Jurkat, Clone E6-1 (cell line): ENCODE data around the gene NACAD.

Source experiments
- DNase-seq: peaks from one replicate; pipeline ENCODE4 v3.0.0-alpha.2; 2011; ENCODE audit warnings: low read depth, low spot score
- H3K4me3 ChIP-seq: 2 replicates; pipeline ENCODE4 v1.5.1; 2011; ENCODE audit warnings: mild to moderate bottlenecking, low read length, control low read depth, moderate library complexity

NACAD gene

DNA sequence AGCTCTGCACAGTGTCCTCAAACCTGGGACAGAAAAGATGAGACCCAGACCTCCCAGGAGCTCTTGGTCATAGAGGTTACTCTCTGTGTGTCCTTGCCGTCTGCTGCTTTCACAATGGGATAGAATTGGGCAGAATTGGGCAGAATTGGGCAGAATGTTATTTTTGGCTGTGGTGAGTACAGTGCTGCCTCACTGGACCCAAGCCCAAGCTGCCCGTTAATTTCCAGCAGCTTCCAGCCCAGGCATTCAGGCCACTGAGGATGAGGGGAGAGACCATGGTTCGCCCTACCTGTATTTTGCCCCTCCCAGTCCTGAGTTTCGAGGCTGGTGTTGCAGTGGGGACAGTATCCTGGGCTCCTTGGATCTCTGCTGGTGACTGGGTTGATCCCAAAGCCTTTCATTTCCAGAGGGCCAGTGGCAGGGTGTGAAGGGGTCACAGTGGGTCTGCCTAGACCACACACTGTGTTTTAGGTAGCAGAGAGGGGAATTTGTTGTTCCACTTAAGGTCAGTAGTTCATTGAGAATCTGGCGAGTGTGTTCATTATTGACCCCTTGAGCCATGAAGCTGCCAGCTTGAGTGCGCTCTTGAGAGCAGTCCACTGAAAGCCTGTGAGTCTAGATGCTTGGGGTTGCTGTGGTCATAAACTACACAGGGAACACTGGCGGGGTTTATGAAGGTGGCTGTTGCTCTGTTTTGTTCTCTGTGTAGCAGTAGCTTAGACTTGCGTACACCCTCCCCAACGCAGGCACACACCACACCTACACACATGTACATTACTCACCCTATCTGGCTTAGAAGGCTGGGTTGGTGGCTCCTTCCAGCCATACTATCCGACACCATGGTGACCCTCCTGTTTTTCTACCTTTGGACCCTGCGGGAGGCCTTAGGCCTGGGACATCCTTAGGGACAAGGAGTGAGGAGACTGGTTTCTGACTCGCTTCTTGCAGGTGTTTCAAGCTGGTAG, 23.5 kb downstream of the NACAD start:
- no peak for DNase-seq
- H3K4me3 ChIP-seq = no peak overlapping the region

- no peak for DNase-seq
- H3K4me3 ChIP-seq = no peak overlapping the region
Measured at GRCh38 chr7:45064047-45064725, 24.6 kb downstream of the NACAD start.

DNA sequence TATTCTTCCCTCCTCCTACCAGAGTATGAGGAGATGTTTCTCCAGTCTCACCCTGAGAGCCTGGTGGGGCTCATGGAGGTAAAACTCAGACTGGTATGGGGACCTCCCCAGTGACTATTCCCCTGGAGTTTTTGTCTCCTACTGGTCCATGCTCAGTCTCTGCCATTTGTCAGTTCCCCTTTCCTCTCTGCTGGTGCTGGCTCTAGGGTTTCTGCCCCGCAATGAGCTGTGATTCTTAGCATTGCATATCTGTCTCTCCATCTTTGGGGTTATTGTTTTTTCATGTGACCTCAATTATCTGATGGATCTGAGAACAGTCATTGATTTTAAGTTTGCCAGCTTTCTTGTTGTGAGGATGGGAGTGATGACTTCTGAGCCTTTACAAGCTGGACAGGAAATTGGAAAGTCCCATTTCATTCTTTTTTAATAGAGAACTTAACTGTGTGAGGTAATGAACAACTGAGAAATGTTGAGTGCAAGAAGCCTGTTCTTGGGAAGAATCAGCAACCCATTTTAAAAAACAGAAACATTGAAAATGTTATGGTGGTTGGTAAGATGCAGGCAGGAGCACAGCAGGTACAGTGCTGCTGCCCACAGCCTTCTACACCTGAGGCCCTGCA, 26.9 kb downstream of the NACAD start:
- DNase-seq = no peak
- no peak overlapping the region for H3K4me3 ChIP-seq

- no peak for DNase-seq
- no peak overlapping the region for H3K4me3 ChIP-seq
Measured at GRCh38 chr7:45061352-45061751, 27.4 kb downstream of the NACAD start.

DNA sequence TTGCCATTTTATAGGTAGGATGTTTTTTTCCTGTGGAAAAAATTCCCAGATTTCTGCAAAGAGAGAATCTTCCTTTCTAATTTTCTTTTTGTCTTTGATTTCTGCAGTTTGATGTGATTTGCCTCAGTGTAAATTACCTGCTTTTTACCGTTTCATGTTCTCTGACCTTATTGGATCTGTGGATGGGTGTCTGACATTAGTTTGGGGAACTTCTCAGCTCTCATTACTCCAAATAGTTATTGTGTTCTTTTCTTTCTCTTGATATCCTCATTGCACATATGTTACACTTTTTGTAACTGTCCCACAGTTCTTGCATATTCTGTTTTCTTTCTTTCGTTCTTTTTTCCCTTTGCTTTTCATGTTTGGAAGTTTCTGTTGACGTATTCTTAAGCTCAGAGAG, 28.5 kb downstream of the NACAD start:
- H3K4me3 ChIP-seq = no peak overlapping the region
- DNase-seq = no peak

- no peak overlapping the region for H3K4me3 ChIP-seq
Measured at GRCh38 chr7:45057878-45058277, 30.9 kb downstream of the NACAD start.

DNA sequence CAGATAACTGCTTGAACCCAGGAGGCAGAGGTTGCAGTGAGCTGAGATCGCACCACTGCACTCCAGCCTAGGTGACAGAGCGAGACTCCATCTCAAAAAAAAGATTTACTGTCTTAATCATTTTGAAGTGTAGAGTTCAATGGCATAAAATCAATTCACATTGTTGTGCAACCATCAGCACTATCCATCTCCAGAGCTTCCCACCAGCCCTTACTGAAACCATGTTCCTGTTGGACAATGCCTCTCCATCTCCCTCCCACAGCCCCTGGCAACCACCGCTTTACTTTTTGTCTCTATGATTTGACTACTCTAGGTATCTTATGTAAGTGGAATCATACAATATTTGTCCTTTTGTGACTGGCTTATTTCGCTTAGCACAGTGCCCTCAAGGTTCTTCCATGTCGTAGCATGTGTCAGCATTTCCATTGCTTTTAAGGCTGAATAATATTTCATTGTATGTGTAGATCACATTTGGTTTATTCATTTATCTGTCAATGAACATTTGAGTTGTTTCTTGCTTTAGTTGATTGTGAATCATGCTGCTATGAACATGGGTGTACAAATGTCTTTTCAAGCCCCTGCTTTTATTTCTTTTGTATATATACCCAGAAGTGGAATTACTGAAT, 33.1 kb downstream of the NACAD start:
- no peak overlapping the region for H3K4me3 ChIP-seq
- no peak for DNase-seq

More at GRCh38 chr7:45057878-45058277, 30.9 kb downstream of the NACAD start:
- no peak for DNase-seq

DNA sequence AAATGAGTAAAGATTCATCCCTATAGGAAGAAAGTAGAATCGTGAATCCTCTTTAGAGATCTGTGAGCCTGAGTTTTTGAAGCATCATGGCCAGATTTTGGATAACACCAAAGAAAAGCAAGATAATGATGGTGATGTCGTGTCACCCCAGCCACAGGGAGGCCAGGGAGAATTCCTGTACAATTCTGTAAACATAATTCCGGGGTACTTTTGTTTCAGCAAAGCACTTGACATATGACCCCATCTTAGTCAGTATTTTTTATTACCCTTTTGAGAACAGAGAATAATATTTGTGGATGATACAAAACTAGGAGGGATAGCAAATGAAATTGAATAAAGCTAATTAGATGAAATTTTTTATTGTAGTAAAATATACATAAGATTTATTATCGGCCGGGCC, 33.8 kb downstream of the NACAD start:
- H3K4me3 ChIP-seq = no peak overlapping the region

GRCh38 chr7:45054442-45054841, 34.3 kb downstream of the NACAD start:
- H3K4me3 ChIP-seq = no peak overlapping the region

More for the DNA sequence above, 33.8 kb downstream of the NACAD start:
- DNase-seq = no peak

GRCh38 chr7:45053941-45054340, 34.8 kb downstream of the NACAD start:
- H3K4me3 ChIP-seq = no peak overlapping the region
- DNase-seq = no peak

More at GRCh38 chr7:45054442-45054841, 34.3 kb downstream of the NACAD start:
- DNase-seq = no peak

GRCh38 chr7:45053401-45053800, 35.4 kb downstream of the NACAD start:
- DNase-seq = no peak
- no peak overlapping the region for H3K4me3 ChIP-seq

DNA sequence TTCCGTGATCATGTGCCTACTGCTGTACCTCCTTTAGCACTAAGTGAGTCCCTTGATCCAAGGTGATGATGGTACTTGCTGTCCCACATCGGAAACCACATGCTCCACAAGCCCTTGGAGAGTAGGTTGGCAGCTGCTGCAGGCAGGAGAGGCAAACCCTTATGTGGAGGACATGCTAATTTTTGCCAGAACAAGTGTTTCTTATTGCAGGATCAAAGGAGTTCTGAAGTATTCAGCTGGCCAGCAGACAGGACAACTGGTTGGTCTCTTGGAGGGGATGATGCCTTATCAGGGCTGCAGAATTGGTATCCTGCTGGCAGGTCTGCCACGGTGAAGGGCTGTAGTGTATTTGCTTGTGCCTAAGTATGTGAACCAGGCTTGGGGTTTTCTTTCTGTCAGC, 36.8 kb downstream of the NACAD start:
- no peak for DNase-seq
- H3K4me3 ChIP-seq = no peak overlapping the region

GRCh38 chr7:45050198-45050597, 38.6 kb downstream of the NACAD start:
- no peak overlapping the region for H3K4me3 ChIP-seq
- no peak for DNase-seq

- H3K4me3 ChIP-seq = no peak overlapping the region
Measured at GRCh38 chr7:45048748-45049147, 40.0 kb downstream of the NACAD start.

GRCh38 chr7:45044338-45044737, 44.4 kb downstream of the NACAD start:
- no peak for DNase-seq
- no peak overlapping the region for H3K4me3 ChIP-seq

More at GRCh38 chr7:45048748-45049147, 40.0 kb downstream of the NACAD start:
- no peak for DNase-seq

DNA sequence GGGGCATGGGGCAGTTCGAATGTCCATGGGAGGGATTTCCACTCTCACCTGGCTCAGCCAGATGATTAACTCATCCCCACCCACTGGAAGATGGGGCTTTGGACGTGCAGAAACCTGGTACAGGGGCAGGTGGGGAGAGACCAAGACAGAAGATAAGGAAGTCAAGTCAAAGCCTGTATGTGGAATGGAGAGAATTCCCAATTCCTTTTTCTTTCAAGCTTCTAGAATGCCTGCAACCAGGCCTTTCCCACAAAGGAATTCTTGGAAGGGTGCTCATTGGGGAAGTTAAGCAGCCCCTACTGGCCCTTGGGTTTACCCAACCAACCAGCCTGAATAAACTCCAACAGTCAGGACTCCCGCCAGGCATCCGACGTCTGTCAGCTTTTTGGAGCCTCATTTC, 49.7 kb downstream of the NACAD start:
- DNase-seq = no peak
- no peak overlapping the region for H3K4me3 ChIP-seq

- no peak overlapping the region for H3K4me3 ChIP-seq
- DNase-seq = no peak
Measured at GRCh38 chr7:45037876-45038275, 50.9 kb downstream of the NACAD start.

DNA sequence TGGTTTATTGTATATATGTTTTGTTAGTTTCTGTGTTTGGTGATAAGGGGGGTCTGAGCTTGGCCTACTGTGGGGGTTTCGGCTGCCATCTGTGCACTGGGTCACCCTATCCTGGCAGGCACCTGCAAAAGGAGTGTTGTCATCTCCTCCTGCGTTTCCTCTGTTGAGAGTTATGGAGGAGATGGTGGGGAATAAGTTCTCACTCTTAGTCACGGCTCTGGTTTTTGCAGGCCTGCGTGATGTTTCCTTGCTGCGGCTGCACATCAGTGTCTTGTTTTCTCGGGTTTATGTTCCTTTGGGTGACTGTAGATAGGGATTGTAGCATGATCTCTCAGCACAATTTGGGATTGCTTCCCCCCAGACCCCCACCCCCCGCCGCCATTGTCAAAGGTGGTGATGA, 52.0 kb downstream of the NACAD start:
- H3K4me3 ChIP-seq = no peak overlapping the region
- no peak for DNase-seq

DNA sequence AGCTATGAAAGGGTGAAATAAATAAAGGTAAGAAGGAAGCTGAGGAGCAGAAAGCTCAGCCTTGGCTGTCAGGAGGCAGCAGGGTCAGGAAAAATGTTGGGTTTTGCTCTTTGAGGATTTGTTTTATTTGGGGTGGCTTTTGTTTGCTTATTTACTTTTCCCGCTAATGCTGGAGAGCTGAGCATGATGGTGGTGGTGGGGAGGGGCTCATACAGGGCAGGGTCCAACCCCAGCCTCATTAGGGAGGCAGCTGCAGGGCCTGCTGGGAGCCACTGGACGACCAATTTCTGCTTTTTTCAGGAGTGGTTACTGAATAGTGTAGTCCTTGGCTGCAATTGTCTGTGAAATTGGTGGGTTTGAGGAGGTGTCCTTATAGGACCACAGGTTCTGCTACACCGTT, 52.5 kb downstream of the NACAD start:
- H3K4me3 ChIP-seq = no peak overlapping the region
- DNase-seq = no peak
